Endometrial microvascular endothelial cells (primary cell): ENCODE measurements around the gene SKIC2. TPM values are rescaled to one million over a fixed set of nuclear protein-coding genes. Genes with fewer than 3 reads are reported as not detected.
"Not testable (repeated sequence)": the region's sequence is repeated elsewhere in the genome, so short reads cannot be mapped to it uniquely, and the experiment has no call there.

Experiments used
- in situ Hi-C: cut with HindIII; loops from 2 replicates; pipeline ENCODE4 v1.10.0; 2017; ENCODE audit warnings: low sequenced_read_pairs, low pct_unique_long_range_greater_than_20kb; ENCODE audit errors: inconsistent ontology term
- total RNA-seq: library from RNA; depleted of rRNA; stranded (reverse); fragments of >200 nt; gene quantifications from one replicate; pipeline ENCODE4 v1.2.3, GENCODE V29; 2015; ENCODE audit errors: inconsistent ontology term

The SKIC2 gene
- total RNA-seq, 1 donor from 2014 or later, result 78.6 TPM

DNA sequence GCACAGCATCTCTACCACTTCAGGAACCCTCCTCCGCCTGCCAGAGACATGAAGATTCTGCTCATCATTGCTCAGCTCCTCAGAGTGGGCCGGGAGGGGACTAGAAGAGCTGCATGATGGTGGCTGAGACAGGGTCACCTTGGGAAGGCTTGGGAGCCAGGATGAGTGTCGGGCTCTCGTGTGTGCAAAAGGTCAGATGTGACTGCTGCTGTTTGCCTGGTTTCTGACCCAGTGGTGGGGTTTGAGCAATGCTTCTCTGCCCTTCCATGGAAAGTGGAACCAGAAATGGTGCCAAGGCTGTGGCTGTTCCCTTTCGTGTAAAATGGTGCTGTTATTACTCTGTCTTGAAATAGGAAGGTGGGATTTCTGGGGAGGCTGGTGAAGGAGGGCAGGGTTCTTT is 22.0 kb downstream of the SKIC2 start:
- in situ Hi-C loops, result not testable (repeated sequence)

DNA sequence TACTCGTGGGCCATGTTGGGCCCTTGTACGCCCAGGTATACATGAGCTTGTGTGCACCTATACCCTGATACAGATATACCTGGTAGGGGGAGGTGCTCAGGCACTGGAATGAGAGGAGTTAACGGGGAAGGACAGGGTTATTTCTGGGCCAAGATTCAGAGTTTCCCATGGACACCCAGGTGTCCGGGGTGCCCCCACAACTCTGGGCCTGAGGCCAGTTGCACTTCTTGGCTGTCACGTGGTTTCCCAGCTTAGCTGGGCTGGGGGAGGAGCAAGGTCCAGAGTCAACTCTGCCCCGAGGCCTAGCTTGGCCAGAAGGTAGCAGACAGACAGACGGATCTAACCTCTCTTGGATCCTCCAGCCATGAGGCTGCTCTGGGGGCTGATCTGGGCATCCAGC is 22.8 kb downstream of the SKIC2 start, which contains the start of gene C4A:
C4A (plus strand) TSS at position 314 of the 400 bp plus-strand sequence; CDS start at position 365, 51 bp downstream.
- in situ Hi-C loops, result not testable (repeated sequence)

- in situ Hi-C loops, result not testable (repeated sequence)
These were observed 30.4 kb downstream of the SKIC2 start for GRCh38 chr6:31989363-31989762.

DNA sequence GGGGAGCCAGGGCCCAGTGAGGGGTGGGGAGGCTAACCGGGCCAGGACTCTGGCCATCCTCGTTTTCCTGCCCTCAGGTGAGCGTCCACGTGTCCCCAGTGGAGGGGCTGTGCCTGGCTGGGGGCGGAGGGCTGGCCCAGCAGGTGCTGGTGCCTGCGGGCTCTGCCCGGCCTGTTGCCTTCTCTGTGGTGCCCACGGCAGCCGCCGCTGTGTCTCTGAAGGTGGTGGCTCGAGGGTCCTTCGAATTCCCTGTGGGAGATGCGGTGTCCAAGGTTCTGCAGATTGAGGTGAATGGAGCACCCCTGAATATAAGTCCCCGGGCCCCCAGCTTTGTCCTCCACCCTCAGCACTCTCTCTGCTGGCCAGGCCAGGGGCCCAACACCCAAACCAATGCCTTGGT is 35.4 kb downstream of the SKIC2 start:
- in situ Hi-C loops, result not testable (repeated sequence)

DNA sequence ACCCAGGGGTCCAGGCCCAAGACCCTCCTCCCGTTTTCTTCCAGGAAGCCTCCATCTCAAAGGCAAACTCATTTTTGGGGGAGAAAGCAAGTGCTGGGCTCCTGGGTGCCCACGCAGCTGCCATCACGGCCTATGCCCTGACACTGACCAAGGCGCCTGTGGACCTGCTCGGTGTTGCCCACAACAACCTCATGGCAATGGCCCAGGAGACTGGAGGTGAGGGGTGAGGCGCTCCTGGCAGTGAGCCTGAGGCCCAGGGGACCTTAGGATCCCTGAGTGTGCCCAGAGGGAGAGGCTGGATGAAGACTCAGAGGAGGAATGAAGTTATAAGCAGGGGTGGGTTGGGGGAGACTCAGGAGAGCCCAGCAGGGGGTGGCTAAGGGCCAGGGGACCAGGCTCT is 37.4 kb downstream of the SKIC2 start:
- in situ Hi-C loops, result not testable (repeated sequence)

DNA sequence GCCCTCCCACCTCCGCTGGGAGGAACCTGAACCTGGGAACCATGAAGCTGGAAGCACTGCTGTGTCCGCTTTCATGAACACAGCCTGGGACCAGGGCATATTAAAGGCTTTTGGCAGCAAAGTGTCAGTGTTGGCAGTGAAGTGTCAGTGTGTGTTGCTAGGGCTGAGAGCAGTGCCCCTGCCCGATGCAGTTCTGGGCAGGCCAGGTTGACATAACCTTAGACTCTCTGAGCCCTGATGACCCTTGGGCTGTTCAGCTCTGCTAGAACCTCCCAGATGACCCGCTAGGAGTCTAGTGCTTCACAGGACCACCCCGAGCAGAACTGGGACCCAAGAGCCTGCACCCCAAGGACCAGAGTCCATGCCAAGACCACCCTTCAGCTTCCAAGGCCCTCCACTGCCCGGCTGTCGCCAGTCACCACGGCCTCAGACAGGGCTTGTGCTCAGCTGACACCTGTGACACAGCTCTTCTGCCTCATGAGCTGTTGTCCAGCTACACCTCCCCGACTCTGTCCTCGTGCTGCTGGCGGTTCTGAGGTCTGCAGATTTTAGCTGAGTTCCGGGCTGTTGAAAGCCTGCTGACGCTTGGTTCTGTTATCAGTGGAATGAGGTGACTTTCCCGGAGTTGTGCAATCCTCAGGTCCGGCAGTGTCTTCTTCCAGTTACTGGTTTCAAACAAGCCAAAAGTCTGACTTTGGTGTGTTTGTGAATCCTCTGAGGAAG is 43.7 kb downstream of the SKIC2 start:
- in situ Hi-C loops, result not testable (repeated sequence)

DNA sequence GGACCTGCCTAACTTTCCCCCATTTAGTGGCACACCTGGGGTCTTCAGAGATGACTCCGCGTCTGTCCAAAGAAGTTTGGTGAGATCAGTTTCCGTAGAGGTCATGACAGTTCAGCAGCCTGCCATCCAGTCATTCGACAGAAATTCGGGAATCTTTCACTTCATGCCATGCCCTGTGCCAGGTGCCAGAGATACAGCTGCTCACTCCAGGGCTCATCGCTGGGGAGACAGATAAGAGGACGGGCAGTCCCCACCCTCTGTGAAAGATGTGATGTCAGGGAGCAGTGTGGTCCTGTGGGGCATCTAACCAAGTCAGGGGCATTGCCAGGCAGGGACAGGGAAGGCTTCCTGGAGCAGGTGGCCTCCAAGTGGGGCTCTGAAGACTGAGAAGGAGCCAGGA is 44.3 kb downstream of the SKIC2 start:
- in situ Hi-C loops, result not testable (repeated sequence)

GRCh38 chr6:32004393-32004792 is 45.4 kb downstream of the SKIC2 start:
- in situ Hi-C loops, result not testable (repeated sequence)

GRCh38 chr6:32004864-32005537 is 46.0 kb downstream of the SKIC2 start:
- in situ Hi-C loops, result not testable (repeated sequence)

DNA sequence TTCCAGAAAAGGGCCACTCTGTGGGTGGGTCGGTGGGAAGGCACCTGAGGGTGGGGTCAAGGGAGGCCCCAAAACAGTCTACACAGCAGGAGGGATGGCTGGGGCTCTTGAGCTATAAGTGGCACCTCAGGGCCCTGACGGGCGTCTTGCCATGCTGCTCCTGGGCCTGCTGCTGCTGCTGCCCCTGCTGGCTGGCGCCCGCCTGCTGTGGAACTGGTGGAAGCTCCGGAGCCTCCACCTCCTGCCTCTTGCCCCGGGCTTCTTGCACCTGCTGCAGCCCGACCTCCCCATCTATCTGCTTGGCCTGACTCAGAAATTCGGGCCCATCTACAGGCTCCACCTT is 46.5 kb downstream of the SKIC2 start:
- in situ Hi-C loops, result not testable (repeated sequence)

DNA sequence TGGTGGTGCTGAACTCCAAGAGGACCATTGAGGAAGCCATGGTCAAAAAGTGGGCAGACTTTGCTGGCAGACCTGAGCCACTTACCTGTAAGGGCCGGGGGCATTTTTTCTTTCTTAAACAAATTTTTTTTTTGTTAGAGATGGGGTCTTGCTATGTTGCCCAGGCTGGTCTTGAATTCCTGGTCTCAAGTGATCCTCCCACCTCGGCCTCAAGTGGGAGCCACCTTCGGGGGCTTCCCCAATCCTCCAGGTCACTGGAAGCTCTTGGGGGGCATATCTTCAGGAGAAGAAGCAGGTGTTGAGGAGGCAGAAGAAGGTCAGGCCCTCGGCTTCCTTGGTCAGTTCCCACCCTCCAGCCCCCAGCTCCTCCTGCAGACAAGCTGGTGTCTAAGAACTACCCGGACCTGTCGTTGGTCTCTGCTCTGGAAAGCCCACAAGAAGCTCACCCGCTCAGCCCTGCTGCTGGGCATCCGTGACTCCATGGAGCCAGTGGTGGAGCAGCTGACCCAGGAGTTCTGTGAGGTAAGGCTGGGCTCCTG is 47.1 kb downstream of the SKIC2 start:
- in situ Hi-C loops, result not testable (repeated sequence)

GRCh38 chr6:32007086-32007485 is 48.1 kb downstream of the SKIC2 start:
- in situ Hi-C loops, result not testable (repeated sequence)

- in situ Hi-C loops, result not testable (repeated sequence)
These were observed 49.1 kb downstream of the SKIC2 start for GRCh38 chr6:32008037-32008436.

- in situ Hi-C loops, result not testable (repeated sequence)
These were observed 49.6 kb downstream of the SKIC2 start for GRCh38 chr6:32008616-32009015.

DNA sequence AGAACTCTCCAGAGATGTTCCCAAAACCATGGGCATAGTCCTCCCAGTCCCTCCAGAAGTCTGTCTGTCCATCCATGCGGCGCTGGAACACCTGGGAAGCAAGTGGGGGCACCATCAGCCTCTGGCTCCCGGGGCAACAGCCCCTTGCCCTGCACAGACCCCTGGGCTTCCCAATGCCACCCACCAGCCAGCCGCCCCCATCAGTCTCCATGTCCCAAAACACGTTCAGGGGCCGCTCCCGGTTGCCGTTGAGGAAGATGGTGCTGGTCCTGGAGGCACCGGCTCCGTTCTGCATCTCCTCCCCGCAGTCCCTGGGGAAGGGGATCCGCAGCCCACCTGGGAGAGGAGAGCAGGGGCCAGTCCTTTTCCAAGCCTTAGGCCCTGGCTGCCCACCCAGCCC is 50.6 kb downstream of the SKIC2 start:
- in situ Hi-C loops, result not testable (repeated sequence)

DNA sequence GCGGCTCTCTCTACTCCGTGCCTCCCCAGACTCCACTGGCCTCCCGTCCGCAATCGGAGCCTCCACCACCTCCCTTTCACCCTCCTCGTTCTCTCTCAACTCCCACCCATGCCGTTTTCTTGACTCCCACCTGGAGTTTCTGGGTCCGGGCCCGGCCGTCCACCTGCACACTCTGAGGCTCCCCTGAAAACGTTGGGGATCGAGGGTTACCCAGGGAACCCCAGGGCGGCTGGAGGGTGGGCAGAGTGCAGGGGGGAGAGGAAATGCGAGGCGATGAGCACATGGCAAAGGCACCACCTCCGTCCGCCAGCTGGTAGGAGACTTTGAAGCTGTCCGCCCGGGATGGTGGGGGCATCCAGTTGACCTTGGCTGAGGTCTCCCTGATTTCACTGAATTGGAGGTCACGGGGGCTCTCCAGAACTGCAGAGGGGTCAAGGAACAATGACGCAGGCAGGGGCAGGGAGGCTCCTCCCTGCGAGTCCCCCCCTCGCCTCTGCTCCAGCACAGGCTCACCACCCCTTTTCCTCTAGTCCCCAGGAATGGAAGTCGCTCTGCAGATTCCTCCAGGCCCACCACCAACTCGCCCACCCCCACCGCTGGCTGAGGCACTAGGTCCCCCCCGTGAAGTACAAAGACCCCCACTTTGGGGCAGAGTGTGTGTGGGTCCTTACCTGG is 52.0 kb downstream of the SKIC2 start:
- in situ Hi-C loops, result not testable (repeated sequence)

DNA sequence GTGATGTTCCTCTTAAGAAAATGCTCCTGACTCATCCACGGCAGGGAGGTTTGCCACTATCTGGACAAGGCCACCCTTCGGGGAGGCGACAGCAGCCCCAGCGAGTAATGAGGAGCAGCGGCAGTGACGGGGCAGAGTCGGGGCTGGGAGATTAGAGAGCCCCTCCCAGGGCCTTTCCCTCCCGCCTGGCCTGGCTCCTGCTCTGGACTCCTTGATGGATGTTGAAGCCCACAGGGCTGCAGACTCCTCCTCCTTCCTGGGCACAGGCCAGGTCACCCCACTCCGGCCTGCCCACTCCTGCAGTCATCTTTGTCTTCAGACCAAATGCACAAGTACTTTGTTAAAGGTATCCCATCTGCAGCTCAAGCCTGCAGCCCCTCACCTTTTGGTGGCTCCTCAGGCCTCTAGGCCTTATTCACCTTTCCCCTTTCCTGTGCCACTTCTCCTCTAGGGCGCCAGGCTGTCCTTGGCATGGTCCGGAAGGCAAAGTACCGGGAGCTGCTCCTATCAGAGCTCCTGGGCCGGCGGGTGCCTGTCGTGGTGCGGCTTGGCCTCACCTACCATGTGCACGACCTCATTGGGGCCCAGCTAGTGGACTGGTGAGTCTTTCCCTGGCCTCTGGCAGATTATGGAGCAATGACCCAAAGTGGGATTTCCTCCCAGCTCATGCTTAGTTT is 54.1 kb downstream of the SKIC2 start:
- in situ Hi-C loops, result not testable (repeated sequence)

DNA sequence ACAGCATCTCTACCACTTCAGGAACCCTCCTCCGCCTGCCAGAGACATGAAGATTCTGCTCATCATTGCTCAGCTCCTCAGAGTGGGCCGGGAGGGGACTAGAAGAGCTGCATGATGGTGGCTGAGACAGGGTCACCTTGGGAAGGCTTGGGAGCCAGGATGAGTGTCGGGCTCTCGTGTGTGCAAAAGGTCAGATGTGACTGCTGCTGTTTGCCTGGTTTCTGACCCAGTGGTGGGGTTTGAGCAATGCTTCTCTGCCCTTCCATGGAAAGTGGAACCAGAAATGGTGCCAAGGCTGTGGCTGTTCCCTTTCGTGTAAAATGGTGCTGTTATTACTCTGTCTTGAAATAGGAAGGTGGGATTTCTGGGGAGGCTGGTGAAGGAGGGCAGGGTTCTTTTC is 54.8 kb downstream of the SKIC2 start:
- in situ Hi-C loops, result not testable (repeated sequence)

DNA sequence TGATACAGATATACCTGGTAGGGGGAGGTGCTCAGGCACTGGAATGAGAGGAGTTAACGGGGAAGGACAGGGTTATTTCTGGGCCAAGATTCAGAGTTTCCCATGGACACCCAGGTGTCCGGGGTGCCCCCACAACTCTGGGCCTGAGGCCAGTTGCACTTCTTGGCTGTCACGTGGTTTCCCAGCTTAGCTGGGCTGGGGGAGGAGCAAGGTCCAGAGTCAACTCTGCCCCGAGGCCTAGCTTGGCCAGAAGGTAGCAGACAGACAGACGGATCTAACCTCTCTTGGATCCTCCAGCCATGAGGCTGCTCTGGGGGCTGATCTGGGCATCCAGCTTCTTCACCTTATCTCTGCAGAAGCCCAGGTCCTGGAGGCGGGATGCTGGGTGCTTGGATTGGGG is 55.6 kb downstream of the SKIC2 start, which contains the start of gene C4B:
C4B (plus strand) TSS at position 249 of the 400 bp plus-strand sequence; CDS start at position 300, 51 bp downstream.
- in situ Hi-C loops, result not testable (repeated sequence)
